GM10248 (cell line): ENCODE results near the gene TJAP1.
"Not testable (repeated sequence)": the region's sequence is repeated elsewhere in the genome, so short reads cannot be mapped to it uniquely, and the experiment has no call there.

Experiments used
- CTCF ChIA-PET: fragments of 300-600 bp; sonication (Branson Sonifier 250); formaldehyde crosslinking; extraction: SDS; loops from one replicate; lab custom pipeline; 2021; ENCODE audit warnings: antibody characterized with exemption; lab: Yijun Ruan, JAX
- POLR2A ChIA-PET: fragments of 350-650 bp; sonication (Branson Sonifier 250); formaldehyde crosslinking; extraction: SDS; loops from one replicate; lab custom pipeline; 2020; ENCODE audit warnings: antibody characterized with exemption; lab: Yijun Ruan, JAX
- DNase-seq: peaks from one replicate; pipeline ENCODE4 v3.0.0; 2012; ENCODE audit errors: extremely low spot score
- TF ChIP-seq, protein P1 (sequence below): IDR thresholded peaks from 2 replicates; pipeline ENCODE4 v1.5.1; 2012; ENCODE audit warnings: mild to moderate bottlenecking, low read depth; ENCODE audit errors: extremely low read depth, missing control alignments, control extremely low read depth

TJAP1 gene

DNA sequence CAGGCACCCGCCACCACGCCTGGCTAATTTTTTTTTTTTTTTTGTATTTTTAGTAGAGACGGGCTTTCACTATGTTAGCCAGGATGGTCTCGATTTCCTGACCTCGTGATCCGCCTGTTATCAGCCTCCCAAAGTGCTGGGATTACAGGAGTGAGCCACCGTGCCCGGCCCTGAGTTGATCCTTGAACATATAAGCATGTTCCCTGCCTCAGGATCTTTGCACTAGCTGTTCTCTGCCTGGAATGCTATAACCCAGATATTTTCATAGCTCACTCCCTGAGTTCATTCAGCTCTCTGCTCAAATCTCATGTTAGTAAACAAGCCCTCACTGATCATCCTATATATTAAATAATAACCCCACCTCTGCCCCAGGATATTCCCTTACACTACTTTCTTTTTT is 13.0 kb upstream of the TJAP1 start:
- DNase-seq = no peak
- POLR2A ChIA-PET = interaction anchor here (0.7 kb wide), 1 partner anchor 20 kb away, joined by 7 read pairs; no protein-coding TSS in a partner anchor
- CTCF ChIA-PET = interaction anchor here (0.9 to 2.2 kb wide), 3 partner anchors 10 to 41 kb away, joined by 3 to 6 read pairs (median 3); no protein-coding TSS in a partner anchor
- TF ChIP-seq, protein P1, sequence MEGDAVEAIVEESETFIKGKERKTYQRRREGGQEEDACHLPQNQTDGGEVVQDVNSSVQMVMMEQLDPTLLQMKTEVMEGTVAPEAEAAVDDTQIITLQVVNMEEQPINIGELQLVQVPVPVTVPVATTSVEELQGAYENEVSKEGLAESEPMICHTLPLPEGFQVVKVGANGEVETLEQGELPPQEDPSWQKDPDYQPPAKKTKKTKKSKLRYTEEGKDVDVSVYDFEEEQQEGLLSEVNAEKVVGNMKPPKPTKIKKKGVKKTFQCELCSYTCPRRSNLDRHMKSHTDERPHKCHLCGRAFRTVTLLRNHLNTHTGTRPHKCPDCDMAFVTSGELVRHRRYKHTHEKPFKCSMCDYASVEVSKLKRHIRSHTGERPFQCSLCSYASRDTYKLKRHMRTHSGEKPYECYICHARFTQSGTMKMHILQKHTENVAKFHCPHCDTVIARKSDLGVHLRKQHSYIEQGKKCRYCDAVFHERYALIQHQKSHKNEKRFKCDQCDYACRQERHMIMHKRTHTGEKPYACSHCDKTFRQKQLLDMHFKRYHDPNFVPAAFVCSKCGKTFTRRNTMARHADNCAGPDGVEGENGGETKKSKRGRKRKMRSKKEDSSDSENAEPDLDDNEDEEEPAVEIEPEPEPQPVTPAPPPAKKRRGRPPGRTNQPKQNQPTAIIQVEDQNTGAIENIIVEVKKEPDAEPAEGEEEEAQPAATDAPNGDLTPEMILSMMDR = no peak

DNA sequence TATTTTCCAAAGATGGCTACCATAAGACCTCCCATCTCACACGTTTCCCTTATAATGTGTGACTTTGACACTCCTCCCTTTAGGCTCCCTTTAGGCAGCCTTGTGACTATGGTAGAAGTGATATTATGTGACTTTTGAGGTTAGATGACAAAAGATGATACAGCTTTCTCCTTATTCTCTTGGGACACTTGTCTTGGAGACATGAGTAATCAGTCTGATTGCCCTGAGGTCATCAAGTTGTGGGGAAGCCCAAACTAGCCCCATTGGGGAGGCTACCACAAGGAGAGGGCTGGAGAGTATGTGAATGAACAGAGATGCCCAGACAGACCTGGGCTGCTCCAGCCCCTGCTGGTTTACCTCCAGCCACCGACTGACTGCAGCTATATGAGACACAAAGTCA is 11.4 kb upstream of the TJAP1 start:
- POLR2A ChIA-PET = no interaction called here
- TF ChIP-seq, protein P1 = no peak
- CTCF ChIA-PET = interaction anchor here (0.8 to 1.4 kb wide), 3 partner anchors 11 to 41 kb away, joined by 3 to 5 read pairs (median 3); partner anchors contain the start of gene DLK2
- DNase-seq = no peak

DNA sequence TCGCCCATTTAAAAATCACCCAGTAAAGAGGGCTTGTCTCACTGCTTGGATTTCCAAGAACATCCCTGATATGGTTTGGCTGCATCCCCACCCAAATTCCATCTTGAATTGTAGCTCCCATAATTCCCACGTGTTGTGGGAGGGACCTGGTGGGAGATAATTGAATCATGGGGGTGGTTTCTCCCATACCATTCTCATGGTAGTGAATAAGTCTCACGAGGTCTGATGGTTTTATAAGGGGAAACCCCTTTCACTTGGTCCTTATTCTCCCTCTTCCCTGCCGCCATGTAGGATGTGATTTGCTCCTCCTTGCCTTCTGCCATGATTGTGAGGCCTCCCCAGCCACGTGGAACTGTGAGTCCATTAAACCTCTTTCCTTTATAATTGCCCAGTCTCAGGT is 10.1 kb upstream of the TJAP1 start:
- DNase-seq, POLR2A ChIA-PET: not testable (repeated sequence)
- CTCF ChIA-PET = interaction anchor here (0.6 to 1.1 kb wide), 2 partner anchors 12 to 25 kb away, joined by 3 to 4 read pairs; partner anchors contain the start of gene DLK2

DNA sequence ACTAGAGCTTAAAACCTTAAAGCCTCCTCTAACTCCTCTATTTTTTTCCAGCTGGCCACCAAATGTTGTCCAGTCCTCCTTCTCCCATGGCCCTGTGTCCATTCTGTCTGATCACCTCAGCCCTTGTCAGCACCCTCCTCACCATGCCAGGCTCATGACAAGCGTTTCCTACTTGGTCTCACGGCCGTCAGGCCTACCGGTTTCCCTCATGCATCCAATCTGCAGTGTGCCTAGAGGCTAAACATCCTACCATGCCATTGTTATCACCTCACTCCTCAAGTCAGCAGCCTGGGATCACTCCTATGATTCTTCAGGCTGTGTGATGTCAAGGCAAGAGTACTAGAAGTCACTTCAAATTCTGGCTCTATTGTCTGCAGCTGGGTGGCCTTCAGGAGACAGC is 9.6 kb upstream of the TJAP1 start:
- TF ChIP-seq, protein P1 = no peak
- DNase-seq = no peak
- ChIA-PET CTCF (interaction anchor here (0.6 to 1.6 kb wide), 3 partner anchors 13 to 239 kb away, joined by 3 to 4 read pairs (median 3); partner anchors contain the start of genes DLK2 and DNPH1), POLR2A (no interaction called here)

DNA sequence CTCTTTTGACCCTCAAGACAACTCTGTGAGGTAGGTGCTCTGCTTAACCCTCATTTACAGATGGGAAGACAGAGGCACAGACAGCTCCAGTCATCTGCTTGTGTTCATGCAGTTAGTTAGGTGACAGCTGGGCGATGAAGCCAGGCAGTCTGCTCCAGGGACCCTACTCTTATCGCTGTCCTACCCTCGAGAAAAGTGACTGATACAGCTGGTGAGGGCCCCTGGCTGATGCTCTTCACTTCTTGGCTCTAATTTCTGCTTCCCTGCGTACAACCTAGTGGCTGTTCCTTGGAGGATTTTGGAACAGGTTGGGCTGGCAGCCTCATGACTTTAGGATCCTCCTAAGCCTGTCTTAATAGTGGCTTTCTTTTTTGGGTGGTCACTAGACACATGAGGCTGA is 9.1 kb upstream of the TJAP1 start:
- TF ChIP-seq, protein P1 = no peak
- ChIA-PET POLR2A (no interaction called here), CTCF (interaction anchor here (0.6 to 1.6 kb wide), 3 partner anchors 13 to 239 kb away, joined by 3 to 4 read pairs (median 3); partner anchors contain the start of genes DLK2 and DNPH1)
- no peak for DNase-seq

DNA sequence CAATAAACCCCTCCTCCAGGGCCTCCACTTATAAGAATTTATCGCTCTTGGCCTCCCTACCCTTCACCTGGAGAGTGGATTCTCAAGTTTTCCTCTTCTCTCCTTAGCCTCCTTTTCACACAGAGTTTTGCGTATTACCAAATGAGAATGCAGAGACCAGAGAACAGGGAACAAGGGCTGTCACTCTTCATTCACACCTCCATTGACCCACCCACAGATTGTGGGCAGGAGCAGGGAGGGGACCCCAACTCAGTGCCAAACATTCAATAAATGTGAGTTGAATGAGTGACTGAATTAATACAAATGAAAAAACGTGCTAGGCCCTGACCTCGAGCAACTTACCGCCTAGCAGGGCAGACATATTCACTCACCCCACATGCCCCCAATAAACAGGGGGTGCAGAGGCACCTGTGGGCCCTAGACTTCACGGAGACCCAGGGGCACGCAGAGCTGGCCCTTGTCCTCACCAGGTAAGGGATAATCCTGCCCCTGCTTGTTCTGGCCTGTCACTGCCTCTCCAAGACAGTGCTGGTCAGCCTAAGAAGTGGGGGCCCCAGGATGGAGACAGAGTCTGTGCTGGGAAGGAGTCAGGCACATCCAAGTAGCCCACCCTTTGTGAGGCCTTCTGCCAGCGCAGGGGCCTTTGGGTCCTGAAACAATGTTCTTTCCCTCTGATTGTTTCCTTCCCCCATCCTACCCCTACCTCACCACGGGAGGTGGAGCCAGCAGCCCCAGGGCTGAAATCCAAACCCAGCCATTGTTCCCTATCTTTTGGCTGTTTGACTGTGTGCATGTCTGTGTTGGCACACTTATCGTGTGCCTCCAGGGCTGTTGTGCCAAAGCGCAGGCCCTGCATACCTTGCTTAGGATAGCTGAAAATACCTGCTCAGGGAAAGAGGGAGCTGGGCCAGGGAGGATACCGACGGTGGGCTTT is 8.4 kb upstream of the TJAP1 start:
- DNase-seq = no peak
- POLR2A ChIA-PET = no interaction called here
- TF ChIP-seq, protein P1 = no peak
- CTCF ChIA-PET = interaction anchor here (1.0 to 2.7 kb wide), 3 partner anchors 11 to 240 kb away, joined by 3 to 11 read pairs (median 3); partner anchors contain the start of gene DNPH1

DNA sequence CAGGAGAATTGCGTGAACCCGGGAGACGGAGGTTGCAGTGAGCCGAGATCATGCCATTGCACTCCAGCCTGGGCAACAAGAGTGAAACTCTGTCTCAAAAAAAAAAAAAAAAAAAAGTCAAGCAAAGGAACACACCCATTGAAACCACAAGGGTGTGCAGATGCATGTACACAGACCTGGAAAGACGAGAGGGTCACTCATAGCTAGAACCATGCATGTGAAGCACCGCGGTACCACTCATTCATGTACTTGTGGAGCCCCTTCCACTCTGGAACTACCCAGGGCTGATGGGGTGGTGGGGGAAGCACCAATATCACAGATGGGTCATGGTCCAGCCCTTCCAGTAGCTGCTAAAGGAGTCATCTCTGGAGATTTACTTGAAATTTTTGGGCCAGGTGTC is 7.4 kb upstream of the TJAP1 start:
- ChIA-PET CTCF (interaction anchor here (1.0 to 2.7 kb wide), 2 partner anchors 10 to 19 kb away, joined by 3 to 11 read pairs; no protein-coding TSS in a partner anchor), POLR2A (interaction anchor here (0.7 kb wide), 3 partner anchors 28 to 155 kb away, joined by 4 to 5 read pairs (median 4); no protein-coding TSS in a partner anchor)
- no peak for DNase-seq
- TF ChIP-seq, protein P1 = no peak
